Body of pancreas (tissue), 4 donors: ENCODE results near the gene SREBF2.

Source experiments
- CTCF ChIP-seq, 7 experiments: fragments of 450-650 bp in 4 of 7; fragments of 200-600 bp in 3 of 7; sonication (generic) in 3 of 7; IDR thresholded peaks; one replicate each; pipeline ENCODE4 v1.5.1; 2016 to 2019; ENCODE audit warnings: antibody characterized with exemption in 7 of 7
- POLR2A ChIP-seq, 3 donors: fragments of 450-650 bp; IDR thresholded peaks; one replicate each; pipeline ENCODE4 v1.6.1; 2016; ENCODE audit warnings: antibody characterized with exemption in 3 of 3, mild to moderate bottlenecking in 2 of 3

- TF ChIP-seq POLR2A (IDR thresholded peaks at IDR 0.05) (no peak), CTCF (IDR thresholded peaks at IDR 0.05) (peak; percentile 39 to 87 (median 77))
Measured at GRCh38 chr22:41925783-41926460, 93.0 kb downstream of the SREBF2 start.
